ENCODE measurements around the gene MYL9. TPM values are rescaled to one million over a fixed set of nuclear protein-coding genes. Genes with fewer than 3 reads are reported as not detected.

Gene MYL9
- total RNA-seq, 4 donors from 2014 or later = 1,087 to 2,842 (median 1,707) TPM

GRCh38 chr20:36523341-36523740, 18.0 kb upstream of the MYL9 start:
- Histone ChIP-seq H3K9me3 (no peaks in the 10 kb centered on the region), H3K4me1 (peaks cover 0 to 78% (median 3%) of the 10 kb centered on the region in 3 donors), H3K4me3 (no peak overlapping the region), H3K27ac (peak overlapping the region in 3 of 4 donors; percentile 49 to 78 (median 50)), H3K36me3 (peaks cover 0 to 86% of the 10 kb centered on the region in 2 donors), H3K27me3 (no peaks in the 10 kb centered on the region)
- no peak for ATAC-seq
- 50 to 57% methylated on average over 2 of the region's 3 CpGs for WGBS, 2 donors (ENCODE audit: low coverage in 1 of 2)
- TF ChIP-seq EP300 (IDR thresholded peaks at IDR 0.05) (no peak), CTCF (IDR thresholded peaks at IDR 0.05) (no peak), POLR2AphosphoS5 (IDR thresholded peaks at IDR 0.05) (no peak), POLR2A (IDR thresholded peaks at IDR 0.05) (no peak)

GRCh38 chr20:36525620-36526365, 15.5 kb upstream of the MYL9 start:
- peak overlapping the region in 3 of 4 donors; percentile 77 to 83 (median 78) for H3K27ac ChIP-seq

GRCh38 chr20:36526521-36527011, 14.8 kb upstream of the MYL9 start:
- Histone ChIP-seq H3K9me3 (no peaks in the 10 kb centered on the region), H3K27me3 (no peaks in the 10 kb centered on the region), H3K36me3 (peaks cover 0 to 72% of the 10 kb centered on the region in 2 donors), H3K27ac (peak overlapping the region; percentile 43 to 83 (median 78)), H3K4me1 (peaks cover 0 to 73% (median 3%) of the 10 kb centered on the region in 3 donors), H3K4me3 (no peak overlapping the region)
- no peak for ATAC-seq
- no peak for TF ChIP-seq CTCF (IDR thresholded peaks at IDR 0.05)
- no peak for TF ChIP-seq POLR2A (IDR thresholded peaks at IDR 0.05)
- TF ChIP-seq POLR2AphosphoS5 (IDR thresholded peaks at IDR 0.05) = no peak
- TF ChIP-seq EP300 (IDR thresholded peaks at IDR 0.05) = no peak
- WGBS, 2 donors (ENCODE audit: low coverage in 1 of 2) = 71 to 100% methylated on average over 2 to 9 of the region's 29 CpGs

More at GRCh38 chr20:36525620-36526365, 15.5 kb upstream of the MYL9 start:
- Histone ChIP-seq H3K9me3 (no peaks in the 10 kb centered on the region), H3K27me3 (no peaks in the 10 kb centered on the region), H3K4me1 (peaks cover 0 to 81% (median 3%) of the 10 kb centered on the region in 3 donors), H3K4me3 (no peak overlapping the region), H3K36me3 (peaks cover 0 to 78% of the 10 kb centered on the region in 2 donors)
- 72 to 78% methylated on average over 3 to 5 of the region's 17 CpGs for WGBS, 2 donors (ENCODE audit: low coverage in 1 of 2)
- TF ChIP-seq POLR2AphosphoS5 (IDR thresholded peaks at IDR 0.05) (no peak), CTCF (IDR thresholded peaks at IDR 0.05) (no peak), POLR2A (IDR thresholded peaks at IDR 0.05) (no peak), EP300 (IDR thresholded peaks at IDR 0.05) (no peak)
- ATAC-seq = peak; percentile 10

- ATAC-seq = peak; percentile 85
- Histone ChIP-seq H3K27ac (peak overlapping the region; percentile 3 to 83 (median 78)), H3K27me3 (no peaks in the 10 kb centered on the region), H3K4me3 (no peak overlapping the region), H3K9me3 (no peaks in the 10 kb centered on the region), H3K4me1 (peaks cover 0 to 63% (median 3%) of the 10 kb centered on the region in 3 donors), H3K36me3 (peaks cover 0 to 63% of the 10 kb centered on the region in 2 donors)
- no peak for TF ChIP-seq CTCF (IDR thresholded peaks at IDR 0.05)
- no peak for TF ChIP-seq POLR2A (IDR thresholded peaks at IDR 0.05)
- TF ChIP-seq POLR2AphosphoS5 (IDR thresholded peaks at IDR 0.05) = peak; percentile 71
- TF ChIP-seq EP300 (IDR thresholded peaks at IDR 0.05) = no peak
- 71 to 85% methylated on average over 12 to 20 of the region's 32 CpGs for WGBS, 2 donors (ENCODE audit: low coverage in 1 of 2)
These were observed 13.8 kb upstream of the MYL9 start for GRCh38 chr20:36527331-36528125.
